ENCODE results near the gene ERC2.

DNA sequence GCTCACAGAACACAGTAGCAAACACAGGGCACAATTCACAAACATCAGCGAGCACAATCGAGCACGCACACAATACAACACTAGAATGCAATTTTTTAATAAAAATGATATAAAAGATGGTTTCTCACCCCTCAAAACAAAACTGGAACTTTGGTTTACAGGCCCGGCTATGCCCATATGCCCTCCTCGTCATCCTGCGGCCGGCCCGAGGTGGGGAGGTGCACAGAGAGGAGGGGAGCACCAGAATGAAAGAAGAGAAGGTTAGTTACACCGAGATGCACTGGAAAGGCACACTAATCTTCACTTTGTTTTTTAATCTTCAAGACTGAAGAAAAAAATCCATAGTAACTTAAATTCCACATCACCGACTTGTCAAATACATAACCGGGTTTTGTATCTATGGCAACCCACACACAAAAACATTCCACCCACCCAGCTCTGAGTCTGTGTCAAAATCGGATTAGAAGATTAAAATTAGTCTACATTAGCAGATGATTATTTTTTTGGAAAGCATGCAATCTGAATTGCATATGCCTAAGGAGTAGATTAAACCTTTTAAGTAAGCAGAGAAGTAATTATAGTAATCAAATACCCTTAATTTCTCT is 784.5 kb downstream of the ERC2 start:
- TF ChIP-seq CHD4 (IDR thresholded peaks at IDR 0.05; ENCODE audit: borderline replicate concordance, low read length) (no peak), NFYB (CRISPR knock-in tag; IDR thresholded peaks at IDR 0.05) (no peak), RAD21 (CRISPR knock-in tag; IDR thresholded peaks at IDR 0.05) (no peak), MATR3 (CRISPR knock-in tag; IDR thresholded peaks at IDR 0.05) (no peak), NFYC (CRISPR knock-in tag; IDR thresholded peaks at IDR 0.05) (no peak), SIN3A (IDR thresholded peaks at IDR 0.05; ENCODE audit: borderline replicate concordance, low read depth, low read length) (no peak), POLR2A (IDR thresholded peaks at IDR 0.05; ENCODE audit: insufficient read depth in 1 of 2, low read depth in 2 of 2, low read length in 2 of 2) (no peak), SMARCC2 (IDR thresholded peaks at IDR 0.05) (no peak), SRSF9 (IDR thresholded peaks at IDR 0.05; ENCODE audit: borderline replicate concordance, insufficient read depth, low read depth, low read length, poor library complexity, severe bottlenecking) (no peak), KLF11 (CRISPR knock-in tag; IDR thresholded peaks at IDR 0.05) (no peak)
- TF ChIP-seq, protein P1, sequence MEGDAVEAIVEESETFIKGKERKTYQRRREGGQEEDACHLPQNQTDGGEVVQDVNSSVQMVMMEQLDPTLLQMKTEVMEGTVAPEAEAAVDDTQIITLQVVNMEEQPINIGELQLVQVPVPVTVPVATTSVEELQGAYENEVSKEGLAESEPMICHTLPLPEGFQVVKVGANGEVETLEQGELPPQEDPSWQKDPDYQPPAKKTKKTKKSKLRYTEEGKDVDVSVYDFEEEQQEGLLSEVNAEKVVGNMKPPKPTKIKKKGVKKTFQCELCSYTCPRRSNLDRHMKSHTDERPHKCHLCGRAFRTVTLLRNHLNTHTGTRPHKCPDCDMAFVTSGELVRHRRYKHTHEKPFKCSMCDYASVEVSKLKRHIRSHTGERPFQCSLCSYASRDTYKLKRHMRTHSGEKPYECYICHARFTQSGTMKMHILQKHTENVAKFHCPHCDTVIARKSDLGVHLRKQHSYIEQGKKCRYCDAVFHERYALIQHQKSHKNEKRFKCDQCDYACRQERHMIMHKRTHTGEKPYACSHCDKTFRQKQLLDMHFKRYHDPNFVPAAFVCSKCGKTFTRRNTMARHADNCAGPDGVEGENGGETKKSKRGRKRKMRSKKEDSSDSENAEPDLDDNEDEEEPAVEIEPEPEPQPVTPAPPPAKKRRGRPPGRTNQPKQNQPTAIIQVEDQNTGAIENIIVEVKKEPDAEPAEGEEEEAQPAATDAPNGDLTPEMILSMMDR (CRISPR knock-in tag; IDR thresholded peaks at IDR 0.05): no peak
- TF ChIP-seq, protein P2, sequence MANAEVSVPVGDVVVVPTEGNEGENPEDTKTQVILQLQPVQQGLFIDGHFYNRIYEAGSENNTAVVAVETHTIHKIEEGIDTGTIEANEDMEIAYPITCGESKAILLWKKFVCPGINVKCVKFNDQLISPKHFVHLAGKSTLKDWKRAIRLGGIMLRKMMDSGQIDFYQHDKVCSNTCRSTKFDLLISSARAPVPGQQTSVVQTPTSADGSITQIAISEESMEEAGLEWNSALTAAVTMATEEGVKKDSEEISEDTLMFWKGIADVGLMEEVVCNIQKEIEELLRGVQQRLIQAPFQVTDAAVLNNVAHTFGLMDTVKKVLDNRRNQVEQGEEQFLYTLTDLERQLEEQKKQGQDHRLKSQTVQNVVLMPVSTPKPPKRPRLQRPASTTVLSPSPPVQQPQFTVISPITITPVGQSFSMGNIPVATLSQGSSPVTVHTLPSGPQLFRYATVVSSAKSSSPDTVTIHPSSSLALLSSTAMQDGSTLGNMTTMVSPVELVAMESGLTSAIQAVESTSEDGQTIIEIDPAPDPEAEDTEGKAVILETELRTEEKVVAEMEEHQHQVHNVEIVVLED (CRISPR knock-in tag; IDR thresholded peaks at IDR 0.05; ENCODE audit: borderline replicate concordance): no peak
- TF ChIP-seq, protein P3, sequence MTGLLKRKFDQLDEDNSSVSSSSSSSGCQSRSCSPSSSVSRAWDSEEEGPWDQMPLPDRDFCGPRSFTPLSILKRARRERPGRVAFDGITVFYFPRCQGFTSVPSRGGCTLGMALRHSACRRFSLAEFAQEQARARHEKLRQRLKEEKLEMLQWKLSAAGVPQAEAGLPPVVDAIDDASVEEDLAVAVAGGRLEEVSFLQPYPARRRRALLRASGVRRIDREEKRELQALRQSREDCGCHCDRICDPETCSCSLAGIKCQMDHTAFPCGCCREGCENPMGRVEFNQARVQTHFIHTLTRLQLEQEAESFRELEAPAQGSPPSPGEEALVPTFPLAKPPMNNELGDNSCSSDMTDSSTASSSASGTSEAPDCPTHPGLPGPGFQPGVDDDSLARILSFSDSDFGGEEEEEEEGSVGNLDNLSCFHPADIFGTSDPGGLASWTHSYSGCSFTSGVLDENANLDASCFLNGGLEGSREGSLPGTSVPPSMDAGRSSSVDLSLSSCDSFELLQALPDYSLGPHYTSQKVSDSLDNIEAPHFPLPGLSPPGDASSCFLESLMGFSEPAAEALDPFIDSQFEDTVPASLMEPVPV (CRISPR knock-in tag; IDR thresholded peaks at IDR 0.05): no peak
